ENCODE measurements around the gene NFIA.

DNA sequence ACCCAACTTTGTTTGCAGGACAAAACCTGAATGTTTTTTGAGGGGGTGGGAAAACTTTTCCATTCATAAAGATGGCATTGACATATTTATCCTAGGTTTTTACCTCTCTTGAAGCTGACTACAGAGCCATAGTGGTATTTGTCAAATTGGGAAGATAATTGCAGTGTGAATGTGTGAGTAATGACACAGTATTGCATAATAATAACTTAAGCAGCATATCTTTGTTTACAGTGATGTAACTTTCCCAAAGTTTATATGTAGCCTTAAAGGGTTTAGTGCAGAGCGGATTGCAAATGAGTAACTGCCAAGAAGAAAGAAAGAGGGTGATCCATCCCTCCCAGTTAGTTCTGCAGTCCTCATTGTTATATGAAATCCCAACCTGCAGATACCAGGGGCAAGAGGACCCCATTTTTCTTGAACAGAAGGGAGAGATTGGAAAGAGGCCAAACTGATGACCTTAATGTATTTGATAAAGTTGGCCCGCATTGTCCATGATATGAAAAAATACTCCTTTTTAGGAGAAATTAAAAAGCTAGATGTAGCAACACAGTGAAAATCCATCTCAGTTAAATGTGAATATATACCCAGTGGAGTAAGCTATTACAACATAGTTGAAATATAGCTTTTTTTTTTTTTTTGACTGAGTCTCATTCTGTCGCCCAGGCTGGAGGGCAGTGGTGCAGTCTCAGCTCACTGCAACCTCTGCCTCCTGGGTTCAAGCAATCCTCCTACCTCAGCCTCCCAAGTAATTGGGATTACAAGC lies 23.7 kb upstream of the NFIA start:
- TF ChIP-seq, protein P1, sequence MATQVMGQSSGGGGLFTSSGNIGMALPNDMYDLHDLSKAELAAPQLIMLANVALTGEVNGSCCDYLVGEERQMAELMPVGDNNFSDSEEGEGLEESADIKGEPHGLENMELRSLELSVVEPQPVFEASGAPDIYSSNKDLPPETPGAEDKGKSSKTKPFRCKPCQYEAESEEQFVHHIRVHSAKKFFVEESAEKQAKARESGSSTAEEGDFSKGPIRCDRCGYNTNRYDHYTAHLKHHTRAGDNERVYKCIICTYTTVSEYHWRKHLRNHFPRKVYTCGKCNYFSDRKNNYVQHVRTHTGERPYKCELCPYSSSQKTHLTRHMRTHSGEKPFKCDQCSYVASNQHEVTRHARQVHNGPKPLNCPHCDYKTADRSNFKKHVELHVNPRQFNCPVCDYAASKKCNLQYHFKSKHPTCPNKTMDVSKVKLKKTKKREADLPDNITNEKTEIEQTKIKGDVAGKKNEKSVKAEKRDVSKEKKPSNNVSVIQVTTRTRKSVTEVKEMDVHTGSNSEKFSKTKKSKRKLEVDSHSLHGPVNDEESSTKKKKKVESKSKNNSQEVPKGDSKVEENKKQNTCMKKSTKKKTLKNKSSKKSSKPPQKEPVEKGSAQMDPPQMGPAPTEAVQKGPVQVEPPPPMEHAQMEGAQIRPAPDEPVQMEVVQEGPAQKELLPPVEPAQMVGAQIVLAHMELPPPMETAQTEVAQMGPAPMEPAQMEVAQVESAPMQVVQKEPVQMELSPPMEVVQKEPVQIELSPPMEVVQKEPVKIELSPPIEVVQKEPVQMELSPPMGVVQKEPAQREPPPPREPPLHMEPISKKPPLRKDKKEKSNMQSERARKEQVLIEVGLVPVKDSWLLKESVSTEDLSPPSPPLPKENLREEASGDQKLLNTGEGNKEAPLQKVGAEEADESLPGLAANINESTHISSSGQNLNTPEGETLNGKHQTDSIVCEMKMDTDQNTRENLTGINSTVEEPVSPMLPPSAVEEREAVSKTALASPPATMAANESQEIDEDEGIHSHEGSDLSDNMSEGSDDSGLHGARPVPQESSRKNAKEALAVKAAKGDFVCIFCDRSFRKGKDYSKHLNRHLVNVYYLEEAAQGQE (IDR thresholded peaks at IDR 0.05; ENCODE audit: low read depth): no peak
- TF ChIP-seq YY1 (IDR thresholded peaks at IDR 0.05; ENCODE audit: low read depth) (no peak), CEBPB (IDR thresholded peaks at IDR 0.05) (peak; percentile 57; the same call in 1 of the 2 replicates), TAF1 (IDR thresholded peaks at IDR 0.05; ENCODE audit: low read depth) (no peak), EP300 (IDR thresholded peaks at IDR 0.05; ENCODE audit: borderline replicate concordance) (no peak), CREB1 (IDR thresholded peaks at IDR 0.05; ENCODE audit: low read depth) (no peak), FOXM1 (IDR thresholded peaks at IDR 0.05; ENCODE audit: borderline replicate concordance, low read depth) (no peak), NFIC (IDR thresholded peaks at IDR 0.05) (no peak), TEAD4 (IDR thresholded peaks at IDR 0.05) (no peak)
- TF ChIP-seq, protein P2, sequence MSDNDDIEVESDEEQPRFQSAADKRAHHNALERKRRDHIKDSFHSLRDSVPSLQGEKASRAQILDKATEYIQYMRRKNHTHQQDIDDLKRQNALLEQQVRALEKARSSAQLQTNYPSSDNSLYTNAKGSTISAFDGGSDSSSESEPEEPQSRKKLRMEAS (IDR thresholded peaks at IDR 0.05): no peak
- TF ChIP-seq, protein P3, sequence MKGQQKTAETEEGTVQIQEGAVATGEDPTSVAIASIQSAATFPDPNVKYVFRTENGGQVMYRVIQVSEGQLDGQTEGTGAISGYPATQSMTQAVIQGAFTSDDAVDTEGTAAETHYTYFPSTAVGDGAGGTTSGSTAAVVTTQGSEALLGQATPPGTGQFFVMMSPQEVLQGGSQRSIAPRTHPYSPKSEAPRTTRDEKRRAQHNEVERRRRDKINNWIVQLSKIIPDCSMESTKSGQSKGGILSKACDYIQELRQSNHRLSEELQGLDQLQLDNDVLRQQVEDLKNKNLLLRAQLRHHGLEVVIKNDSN (IDR thresholded peaks at IDR 0.05): no peak

Data from Ishikawa (cell line).